Measurements from ENCODE around the gene NCF4. TPM values are rescaled to one million over a fixed set of nuclear protein-coding genes. Genes with fewer than 3 reads are reported as not detected.

The NCF4 gene
- total RNA-seq, 1 experiment from 2014 or later: not detected

- H3K4me3 ChIP-seq (ENCODE audit: low read depth, low read length, poor library complexity, severe bottlenecking): no peak overlapping the region
- H3K27me3 ChIP-seq (replicated peaks; ENCODE audit: insufficient read depth, low read depth, low read length, poor library complexity): peaks cover 12% of the 10 kb centered on the region
- ChIA-PET CTCF (interaction anchor here (0.5 to 1.3 kb wide), 12 partner anchors 10 to 309 kb away, joined by 3 to 8 read pairs (median 5); partner anchors contain the start of gene IFT27), POLR2A (ENCODE audit: low non-redundant PET) (interaction anchor here (0.8 kb wide), 1 partner anchor 325 kb away, joined by 3 read pairs; no protein-coding TSS in a partner anchor)
- no peaks in the 10 kb centered on the region for H3K36me3 ChIP-seq (ENCODE audit: insufficient read depth, low read length, poor library complexity, severe bottlenecking)
- TF ChIP-seq EZH2 (IDR thresholded peaks at IDR 0.05; ENCODE audit: borderline replicate concordance, low read depth, low read length, poor library complexity, severe bottlenecking) (no peak), CTCF (conservative IDR thresholded peaks at IDR 0.05; ENCODE audit: low read depth, low read length) (peak; percentile 100)
- H3K9me3 ChIP-seq (ENCODE audit: low read depth, low read length, poor library complexity, severe bottlenecking): no peaks in the 10 kb centered on the region
- no peak overlapping the region for H3K27ac ChIP-seq (ENCODE audit: low read depth, low read length, poor library complexity, severe bottlenecking)
- intact Hi-C loops (cut with micrococcal nuclease; ENCODE audit: unreplicated experiment): loop anchor here (1.0 kb wide), 3 partner anchors 74 to 310 kb away; no protein-coding TSS in a partner anchor
- H3K4me1 ChIP-seq (ENCODE audit: insufficient read depth, low read length, poor library complexity, severe bottlenecking): no peaks in the 10 kb centered on the region
- DNase-seq (ENCODE audit: low spot score): peak; percentile 88
- no TSS peak for BruUV-seq (replicated peaks)
These were observed 4.5 kb upstream of the NCF4 start for GRCh38 chr22:36856121-36856791.

- TF ChIP-seq CTCF (conservative IDR thresholded peaks at IDR 0.05; ENCODE audit: low read depth, low read length): no peak
- TF ChIP-seq EZH2 (IDR thresholded peaks at IDR 0.05; ENCODE audit: borderline replicate concordance, low read depth, low read length, poor library complexity, severe bottlenecking): no peak
- no peak for DNase-seq (ENCODE audit: low spot score)
- Histone ChIP-seq H3K36me3 (ENCODE audit: insufficient read depth, low read length, poor library complexity, severe bottlenecking) (no peaks in the 10 kb centered on the region), H3K9me3 (ENCODE audit: low read depth, low read length, poor library complexity, severe bottlenecking) (no peaks in the 10 kb centered on the region), H3K4me1 (ENCODE audit: insufficient read depth, low read length, poor library complexity, severe bottlenecking) (no peaks in the 10 kb centered on the region), H3K4me3 (ENCODE audit: low read depth, low read length, poor library complexity, severe bottlenecking) (no peak overlapping the region), H3K27ac (ENCODE audit: low read depth, low read length, poor library complexity, severe bottlenecking) (no peak overlapping the region), H3K27me3 (replicated peaks; ENCODE audit: insufficient read depth, low read depth, low read length, poor library complexity) (peaks cover 12% of the 10 kb centered on the region)
- POLR2A ChIA-PET (ENCODE audit: low non-redundant PET): no interaction called here
- CTCF ChIA-PET: interaction anchor here (1.0 to 1.3 kb wide), 4 partner anchors 10 to 294 kb away, joined by 3 to 8 read pairs (median 6); no protein-coding TSS in a partner anchor
- BruUV-seq (replicated peaks): no TSS peak
- intact Hi-C loops (cut with micrococcal nuclease; ENCODE audit: unreplicated experiment): loop anchor here (1.0 kb wide), 3 partner anchors 74 to 310 kb away; no protein-coding TSS in a partner anchor
These were observed 4.0 kb upstream of the NCF4 start for GRCh38 chr22:36856792-36857135.

GRCh38 chr22:36858156-36858555, 2.6 kb upstream of the NCF4 start:
- intact Hi-C loops (cut with micrococcal nuclease; ENCODE audit: unreplicated experiment): no loop called here
- no peak for DNase-seq (ENCODE audit: low spot score)
- no peak for TF ChIP-seq CTCF (conservative IDR thresholded peaks at IDR 0.05; ENCODE audit: low read depth, low read length)
- TF ChIP-seq EZH2 (IDR thresholded peaks at IDR 0.05; ENCODE audit: borderline replicate concordance, low read depth, low read length, poor library complexity, severe bottlenecking): no peak
- no peaks in the 10 kb centered on the region for H3K4me1 ChIP-seq (ENCODE audit: insufficient read depth, low read length, poor library complexity, severe bottlenecking)
- H3K36me3 ChIP-seq (ENCODE audit: insufficient read depth, low read length, poor library complexity, severe bottlenecking): no peaks in the 10 kb centered on the region
- peaks cover 12% of the 10 kb centered on the region for H3K27me3 ChIP-seq (replicated peaks; ENCODE audit: insufficient read depth, low read depth, low read length, poor library complexity)
- no peak overlapping the region for H3K27ac ChIP-seq (ENCODE audit: low read depth, low read length, poor library complexity, severe bottlenecking)
- POLR2A ChIA-PET (ENCODE audit: low non-redundant PET): no interaction called here
- CTCF ChIA-PET: interaction anchor here (0.5 kb wide), 1 partner anchor 15 kb away, joined by 4 read pairs; no protein-coding TSS in a partner anchor
- no peak overlapping the region for H3K4me3 ChIP-seq (ENCODE audit: low read depth, low read length, poor library complexity, severe bottlenecking)
- no TSS peak for BruUV-seq (replicated peaks)
- no peaks in the 10 kb centered on the region for H3K9me3 ChIP-seq (ENCODE audit: low read depth, low read length, poor library complexity, severe bottlenecking)
